Thymus (tissue), 2 donors: Measurements from ENCODE around the gene SNU13. TPM values are rescaled to one million over a fixed set of nuclear protein-coding genes. Genes with fewer than 3 reads are reported as not detected.

Source experiments
- polyA plus RNA-seq: library from polyadenylated mRNA; stranded (reverse); fragments of 200-250 nt; gene quantifications from one replicate; pipeline ENCODE4 v1.2.3, GENCODE V29; 2013
- total RNA-seq: library from RNA; stranded (reverse); fragments of 120-200 nt; gene quantifications from one replicate; pipeline ENCODE4 v1.2.4, GENCODE V29; 2013
- donor health status: healthy.

The SNU13 gene
- total and polyA plus RNA-seq, 2 donors, result 121 to 130 TPM

Other genes starting within 250 kb of the SNU13 start
- 15.0 TPM for gene TOB2, start 242.1 kb downstream of the SNU13 start, total RNA-seq
- gene TOB2, start 242.1 kb downstream of the SNU13 start, polyA plus RNA-seq, result 17.3 TPM
- 99.2 TPM for gene PHF5A, start 220.2 kb downstream of the SNU13 start, total RNA-seq
- gene PHF5A, start 220.2 kb downstream of the SNU13 start, polyA plus RNA-seq, result 65.7 TPM
- 33.9 TPM for gene ACO2, start 219.8 kb downstream of the SNU13 start, total RNA-seq
- gene ACO2, start 219.8 kb downstream of the SNU13 start, polyA plus RNA-seq, result 29.7 TPM
- 10.2 TPM for gene POLR3H, start 144.4 kb downstream of the SNU13 start, total RNA-seq
- gene POLR3H, start 144.4 kb downstream of the SNU13 start, polyA plus RNA-seq, result 14.9 TPM
- gene CSDC2, start 127.9 kb downstream of the SNU13 start, total RNA-seq, result 0.05 TPM
- gene CSDC2, start 127.9 kb downstream of the SNU13 start, polyA plus RNA-seq, result 3.0 TPM
- gene PMM1, start 99.0 kb downstream of the SNU13 start, total RNA-seq, result 9.3 TPM
- gene PMM1, start 99.0 kb downstream of the SNU13 start, polyA plus RNA-seq, result 51.1 TPM
- 11.9 TPM for gene DESI1, start 67.8 kb downstream of the SNU13 start, total RNA-seq
- 14.6 TPM for gene DESI1, start 67.8 kb downstream of the SNU13 start, polyA plus RNA-seq
- gene XRCC6, start 67.6 kb downstream of the SNU13 start, total RNA-seq, result 371 TPM
- 126 TPM for gene XRCC6, start 67.6 kb downstream of the SNU13 start, polyA plus RNA-seq
- gene MEI1, start 10.6 kb upstream of the SNU13 start, total RNA-seq, result 9.2 TPM
- 14.7 TPM for gene MEI1, start 10.6 kb upstream of the SNU13 start, polyA plus RNA-seq
- 14.4 TPM for gene CCDC134, start 111.8 kb upstream of the SNU13 start, total RNA-seq
- gene CCDC134, start 111.8 kb upstream of the SNU13 start, polyA plus RNA-seq, result 1.6 TPM
- 15.8 TPM for gene SREBF2, start 144.2 kb upstream of the SNU13 start, total RNA-seq
- 41.0 TPM for gene SREBF2, start 144.2 kb upstream of the SNU13 start, polyA plus RNA-seq
- 0.19 TPM for gene SHISA8, start 226.2 kb upstream of the SNU13 start, total RNA-seq
- gene SHISA8, start 226.2 kb upstream of the SNU13 start, polyA plus RNA-seq, result 2.9 TPM
- gene TNFRSF13C, start 237.9 kb upstream of the SNU13 start, total RNA-seq, result 1.0 TPM
- gene TNFRSF13C, start 237.9 kb upstream of the SNU13 start, polyA plus RNA-seq, result 6.1 TPM